ENCODE measurements around the gene SENP3. TPM values are rescaled to one million over a fixed set of nuclear protein-coding genes. Genes with fewer than 3 reads are reported as not detected.
"Not testable (repeated sequence)": the region's sequence is repeated elsewhere in the genome, so short reads cannot be mapped to it uniquely, and the experiment has no call there.

Gene SENP3
- total RNA-seq, 1 donor from 2014 or later: 51.5 TPM

DNA sequence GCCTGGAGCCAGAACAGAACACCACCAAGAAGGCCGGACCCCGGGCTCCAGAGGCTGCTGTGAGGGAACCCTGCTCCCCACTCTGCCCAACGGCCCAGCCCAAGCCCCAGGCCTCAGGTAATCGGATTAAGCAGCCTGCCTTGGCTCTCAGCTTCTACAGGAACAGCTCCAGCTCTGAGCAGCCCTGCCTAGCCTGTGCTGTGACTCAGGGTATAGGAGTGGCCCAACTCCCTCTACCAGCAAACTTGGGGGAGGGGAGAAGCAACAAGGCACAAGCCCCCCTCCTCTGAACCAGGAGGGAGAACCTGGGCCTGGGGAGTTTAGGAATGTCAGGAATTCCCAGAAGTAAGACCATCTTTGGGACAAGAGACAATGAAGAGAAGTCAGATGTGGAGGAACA is 29.0 kb downstream of the SENP3 start:
- Mint-ChIP-seq H3K9me3 (no peaks in the 10 kb centered on the region), H3K4me3 (peak overlapping the region; percentile 2), H3K36me3 (peaks cover 38% of the 10 kb centered on the region), H3K27ac (peak overlapping the region; percentile 93), H3K27me3 (ENCODE audit: low read depth) (no peaks in the 10 kb centered on the region), H3K4me1 (peaks cover 19% of the 10 kb centered on the region)
- TF ChIP-seq CTCF (IDR thresholded peaks at IDR 0.05; ENCODE audit: unreplicated experiment): no peak
- no peak for DNase-seq (ENCODE audit: low spot score in 2 of 2, unreplicated experiment in 2 of 2)

- no peaks in the 10 kb centered on the region for H3K27me3 Mint-ChIP-seq (ENCODE audit: low read depth)
- H3K4me1 Mint-ChIP-seq: peaks cover 18% of the 10 kb centered on the region
- no peak for TF ChIP-seq CTCF (IDR thresholded peaks at IDR 0.05; ENCODE audit: unreplicated experiment)
- H3K36me3 Mint-ChIP-seq: peaks cover 42% of the 10 kb centered on the region
- no peaks in the 10 kb centered on the region for H3K9me3 Mint-ChIP-seq
- peak overlapping the region; percentile 93 for H3K27ac Mint-ChIP-seq
- no peak for DNase-seq (ENCODE audit: low spot score in 2 of 2, unreplicated experiment in 2 of 2)
- H3K4me3 Mint-ChIP-seq: no peak overlapping the region
Observed at GRCh38 chr17:7591596-7591995, 29.9 kb downstream of the SENP3 start.

- Mint-ChIP-seq H3K27ac (no peak overlapping the region), H3K27me3 (ENCODE audit: low read depth) (no peaks in the 10 kb centered on the region), H3K4me3 (no peak overlapping the region), H3K9me3 (no peaks in the 10 kb centered on the region), H3K4me1 (peaks cover 18% of the 10 kb centered on the region), H3K36me3 (peaks cover 43% of the 10 kb centered on the region)
- no peak for DNase-seq (ENCODE audit: low spot score in 2 of 2, unreplicated experiment in 2 of 2)
- TF ChIP-seq CTCF (IDR thresholded peaks at IDR 0.05; ENCODE audit: unreplicated experiment): no peak
Observed at GRCh38 chr17:7592422-7593021, 30.8 kb downstream of the SENP3 start.

- no peak overlapping the region for H3K4me3 Mint-ChIP-seq
- H3K4me1 Mint-ChIP-seq: peaks cover 13% of the 10 kb centered on the region
- peak overlapping the region; percentile 11 for H3K27ac Mint-ChIP-seq
- H3K27me3 Mint-ChIP-seq (ENCODE audit: low read depth): no peaks in the 10 kb centered on the region
- H3K36me3 Mint-ChIP-seq: peaks cover 42% of the 10 kb centered on the region
- TF ChIP-seq CTCF (IDR thresholded peaks at IDR 0.05; ENCODE audit: unreplicated experiment): no peak
- H3K9me3 Mint-ChIP-seq: no peaks in the 10 kb centered on the region
- no peak for DNase-seq (ENCODE audit: low spot score in 2 of 2, unreplicated experiment in 2 of 2)
Observed at GRCh38 chr17:7593296-7593695, 31.6 kb downstream of the SENP3 start.

- H3K27ac Mint-ChIP-seq; H3K4me3 Mint-ChIP-seq; H3K9me3 Mint-ChIP-seq; H3K27me3 Mint-ChIP-seq (ENCODE audit: low read depth); H3K4me1 Mint-ChIP-seq; DNase-seq (ENCODE audit: low spot score in 2 of 2, unreplicated experiment in 2 of 2): not testable (repeated sequence)
- H3K36me3 Mint-ChIP-seq: peaks cover 50% of the 10 kb centered on the region
Observed at GRCh38 chr17:7597561-7597960, 35.8 kb downstream of the SENP3 start.

DNA sequence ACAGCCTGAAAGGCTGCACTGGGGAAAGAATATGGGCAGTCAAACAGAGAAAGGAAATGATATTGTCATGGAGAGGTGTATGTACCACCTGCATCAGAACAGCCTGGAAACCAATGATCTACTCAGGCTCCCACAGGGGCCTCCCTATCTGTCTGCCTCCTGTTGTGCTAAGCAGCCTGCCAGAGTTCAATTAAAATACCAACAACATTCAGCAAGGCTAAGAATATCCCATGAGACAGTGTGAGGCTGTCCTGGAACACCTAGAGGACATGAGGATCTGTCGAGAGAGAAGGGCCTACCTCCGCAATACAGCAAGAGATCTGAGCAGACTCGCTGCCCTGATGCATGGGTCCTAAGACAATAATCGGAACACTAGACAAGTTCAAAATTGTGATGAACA is 44.6 kb downstream of the SENP3 start:
- Mint-ChIP-seq H3K4me1 (peaks cover 8% of the 10 kb centered on the region), H3K4me3 (no peak overlapping the region), H3K36me3 (peaks cover 29% of the 10 kb centered on the region), H3K27ac (no peak overlapping the region), H3K27me3 (ENCODE audit: low read depth) (no peaks in the 10 kb centered on the region), H3K9me3 (no peaks in the 10 kb centered on the region)
- no peak for DNase-seq (ENCODE audit: low spot score in 2 of 2, unreplicated experiment in 2 of 2)
- no peak for TF ChIP-seq CTCF (IDR thresholded peaks at IDR 0.05; ENCODE audit: unreplicated experiment)

All from mesothelial cell of epicardium (in vitro differentiated cells).